HepG2 (cell line): Measurements from ENCODE around the gene DNASE2B. TPM values are rescaled to one million over a fixed set of nuclear protein-coding genes. Genes with fewer than 3 reads are reported as not detected.

Source experiments
- ATAC-seq: fragments of 200-7000 bp; cut with Tn5 transposase; 3 replicates; pipeline ENCODE4 v1.9.1; 2020; ENCODE audit warnings: mild to moderate bottlenecking, moderate library complexity
- BruUV-seq: library from RNA; stranded (reverse); fragments of 400-500 nt; replicated peaks from 2 replicates; lab custom pipeline; 2021; lab: Mats Ljungman, UMichigan
- CTCF ChIA-PET: fragments of 300-600 bp; formaldehyde crosslinking; extraction: SDS; loops from one replicate; lab custom pipeline; 2021; ENCODE audit warnings: low total read pairs, inconsistent platforms, low intra/inter-chr PET ratio; lab: Yijun Ruan, JAX
- POLR2A ChIA-PET: fragments of 350-600 bp; sonication (Branson Sonifier 250); formaldehyde crosslinking; loops from one replicate; lab custom pipeline; 2020; ENCODE audit warnings: antibody characterized with exemption, inconsistent platforms; lab: Yijun Ruan, JAX
- DNase-seq: peaks from one replicate; pipeline ENCODE4 v3.0.0-alpha.2; 2015; ENCODE audit warnings: low spot score
- FAIRE-seq: peaks from 3 replicates; lab custom pipeline; 2011; peaks lifted over from hg19 to GRCh38; lab: Jason Lieb, UNC
- H2AFZ ChIP-seq: one replicate; pipeline ENCODE4 v1.6.1; 2011; ENCODE audit warnings: low read length, inconsistent platforms
- H3K27ac ChIP-seq: fragments of 300-600 bp; 3 replicates; pipeline ENCODE4 v1.8.0; 2011; ENCODE audit warnings: mixed run types, mild to moderate bottlenecking, mixed read lengths, low read length, inconsistent platforms; ENCODE audit not compliant: insufficient read depth; ENCODE audit errors: extremely low read length
- H3K27me3 ChIP-seq, 2 experiments: fragments of 200-600 bp in 1 of 2; 2 replicates in 1 of 2; 3 replicates in 1 of 2; pipeline versions ENCODE4 v1.6.0 to v1.8.0; 2011; ENCODE audit warnings: low read length in 2 of 2, mild to moderate bottlenecking in 2 of 2, moderate library complexity in 2 of 2, inconsistent platforms in 1 of 2; ENCODE audit not compliant: insufficient read depth in 2 of 2, control insufficient read depth in 1 of 2
- H3K36me3 ChIP-seq, 2 experiments: fragments of 200-600 bp in 1 of 2; replicated peaks in 1 of 2; 2 replicates in 1 of 2; 3 replicates in 1 of 2; pipeline versions ENCODE4 v1.5.1 to v1.8.0; 2011; ENCODE audit warnings: low read length in 2 of 2, inconsistent platforms in 1 of 2; ENCODE audit not compliant: insufficient read depth in 2 of 2, control insufficient read depth in 1 of 2
- H3K4me1 ChIP-seq: 2 replicates; pipeline ENCODE4 v1.5.1; 2012; ENCODE audit warnings: low read length, inconsistent platforms; ENCODE audit not compliant: insufficient read depth
- H3K4me2 ChIP-seq: 2 replicates; pipeline ENCODE4 v1.6.0; 2011; ENCODE audit warnings: low read depth, low read length, inconsistent platforms
- H3K4me3 ChIP-seq, 3 experiments: fragments of 200-600 bp in 1 of 3; sonication (generic), shearing (Covaris generic) in 1 of 3; replicated peaks in 1 of 3; 2 replicates each; pipeline ENCODE4 v1.5.1; 2011 to 2016; ENCODE audit warnings: low read length in 3 of 3, inconsistent platforms in 2 of 3, low read depth in 2 of 3, mild to moderate bottlenecking in 2 of 3, control low read depth in 1 of 3, mixed read lengths in 1 of 3; ENCODE audit not compliant: insufficient read depth in 1 of 3
- H3K79me2 ChIP-seq: one replicate; pipeline ENCODE4 v1.6.1; 2011; ENCODE audit warnings: low read length, inconsistent platforms; ENCODE audit not compliant: insufficient read depth
- H3K9ac ChIP-seq: 2 replicates; pipeline ENCODE4 v1.6.0; 2011; ENCODE audit warnings: mild to moderate bottlenecking, low read depth, low read length, inconsistent platforms; ENCODE audit not compliant: insufficient read depth
- H3K9me3 ChIP-seq: 2 replicates; pipeline ENCODE4 v1.5.1; 2012; ENCODE audit warnings: mild to moderate bottlenecking, low read length
- H4K20me1 ChIP-seq: 2 replicates; pipeline ENCODE4 v1.6.0; 2011; ENCODE audit warnings: inconsistent platforms, mild to moderate bottlenecking, low read length, moderate library complexity; ENCODE audit not compliant: insufficient read depth
- ATAD3A ChIP-seq: sonication (generic); formaldehyde crosslinking; IDR thresholded peaks from 2 replicates; pipeline ENCODE4 v1.4.0; 2020; ENCODE audit warnings: missing genetic modification reagents
- NFRKB ChIP-seq: fragments of 450-650 bp; IDR thresholded peaks from 2 replicates; pipeline ENCODE4 v1.6.1; 2017
- ZNF318 ChIP-seq: sonication (generic); formaldehyde crosslinking; IDR thresholded peaks from 2 replicates; pipeline ENCODE4 v1.4.0; 2020; ENCODE audit warnings: mild to moderate bottlenecking, missing genetic modification reagents
- WGBS: methylation state at CpG from one replicate; pipeline ENCODE4 v1.1.6; 2017; ENCODE audit warnings: low lambda C conversion rate; 5-methylcytosine and 5-hydroxymethylcytosine counted together
- in situ Hi-C: cut with HindIII; loops from 2 replicates; pipeline ENCODE4 v1.10.0; 2017; ENCODE audit warnings: low pct_unique_long_range_greater_than_20kb; ENCODE audit not compliant: extremely low pct_ligation_motif_present
- intact Hi-C: fragments of 100-400 bp; cut with micrococcal nuclease; formaldehyde crosslinking; loops from one replicate; pipeline ENCODE4 v1.10.0; 2022; ENCODE audit not compliant: unreplicated experiment
- polyA plus RNA-seq, 8 experiments: library from polyadenylated mRNA; depleted of rRNA in 3 of 8; stranded (reverse) in 7 of 8; unstranded in 1 of 8; fragments of >200 nt; fragmentation: Illumina TruSeq in 4 of 8; extraction: Trizol in 4 of 8; gene quantifications; 2 replicates each; pipeline versions ENCODE4 v1.2.1 to v1.2.3, GENCODE V29; 2011 to 2016; ENCODE audit warnings: low read depth in 4 of 8, missing spikeins in 1 of 8, mixed read lengths in 1 of 8; ENCODE audit not compliant: insufficient read depth in 1 of 8
- total RNA-seq, 5 experiments: library from RNA; depleted of rRNA; stranded (reverse); fragments of >200 nt; fragmentation: Illumina TruSeq; extraction: Trizol; gene quantifications; 2 replicates each; pipeline ENCODE4 v1.2.3, GENCODE V29; 2016; ENCODE audit warnings: low read depth in 1 of 5

The DNASE2B gene
- total and polyA plus RNA-seq, 2 of the 13 experiments (the other 11 are each of a cell fraction or from before 2014, with no cell fraction given) = not detected

GRCh38 chr1:84401156-84401555, 2.9 kb downstream of the DNASE2B start:
- H3K4me3 ChIP-seq = no peak overlapping the region
- H3K4me1 ChIP-seq = no peaks in the 10 kb centered on the region
- H3K27me3 ChIP-seq = no peaks in the 10 kb centered on the region
- ATAC-seq (no peak), FAIRE-seq (no peak), DNase-seq (no peak)
- H3K4me2 ChIP-seq = no peak overlapping the region
- H3K79me2 ChIP-seq = no peaks in the 10 kb centered on the region
- TF ChIP-seq ATAD3A (CRISPR knock-in tag) (no peak), ZNF318 (CRISPR knock-in tag) (no peak), NFRKB (no peak)
- 24% methylated on average over 3 of the region's 3 CpGs for WGBS
- H3K36me3 ChIP-seq = no peaks in the 10 kb centered on the region
- POLR2A ChIA-PET = no interaction called here
- in situ Hi-C loops = no loop called here
- no peaks in the 10 kb centered on the region for H3K9me3 ChIP-seq
- H2AFZ ChIP-seq = no peak overlapping the region
- BruUV-seq = no TSS peak
- intact Hi-C loops = no loop called here
- CTCF ChIA-PET = no interaction called here
- no peak overlapping the region for H3K27ac ChIP-seq
- no peak overlapping the region for H3K9ac ChIP-seq
- no peaks in the 10 kb centered on the region for H4K20me1 ChIP-seq
